Measurements from ENCODE around the gene LRRC32. TPM values are rescaled to one million over a fixed set of nuclear protein-coding genes. Genes with fewer than 3 reads are reported as not detected.

LRRC32 gene
- total and polyA plus RNA-seq, 2 experiments from 2014 or later: 0.42 to 0.58 TPM

- no peaks in the 10 kb centered on the region for H3K79me2 ChIP-seq (replicated peaks; ENCODE audit: insufficient read depth)
- Mint-ChIP-seq H3K9me3 (no peaks in the 10 kb centered on the region), H3K27me3 (ENCODE audit: insufficient read depth, low read depth, poor library complexity) (peaks cover 8% of the 10 kb centered on the region), H3K4me3 (no peak overlapping the region), H3K4me1 (peaks cover 19% of the 10 kb centered on the region), H3K36me3 (ENCODE audit: low read depth) (no peaks in the 10 kb centered on the region), H3K27ac (no peak overlapping the region)
- H3K4me3 ChIP-seq: no peak overlapping the region
- no peak for TF ChIP-seq ZNF331 (CRISPR knock-in tag; IDR thresholded peaks at IDR 0.05; ENCODE audit: low read depth)
- no peak for TF ChIP-seq EZH2 (IDR thresholded peaks at IDR 0.05; ENCODE audit: low read depth, unreplicated experiment)
- no peak for TF ChIP-seq JUNB (IDR thresholded peaks at IDR 0.05; ENCODE audit: unreplicated experiment)
- TF ChIP-seq EZH2phosphoT487 (IDR thresholded peaks at IDR 0.05; ENCODE audit: unreplicated experiment): no peak
- TF ChIP-seq ZNF114 (CRISPR knock-in tag; IDR thresholded peaks at IDR 0.05): no peak
- TF ChIP-seq CTCF (conservative IDR thresholded peaks at IDR 0.05; ENCODE audit: low read depth in 2 of 2): no peak
- no peak for TF ChIP-seq REST (IDR thresholded peaks at IDR 0.05; ENCODE audit: unreplicated experiment)
- TF ChIP-seq POLR2AphosphoS5 (IDR thresholded peaks at IDR 0.05; ENCODE audit: low read depth): no peak
- TF ChIP-seq ZNF462 (CRISPR knock-in tag; IDR thresholded peaks at IDR 0.05): no peak
- H2AFZ ChIP-seq: no peak overlapping the region
- no peaks in the 10 kb centered on the region for H4K20me1 ChIP-seq (replicated peaks; ENCODE audit: insufficient read depth)
- no peaks in the 10 kb centered on the region for H3K36me3 ChIP-seq (ENCODE audit: insufficient read depth)
- H3K27me3 ChIP-seq (ENCODE audit: insufficient read depth): no peaks in the 10 kb centered on the region
- H3K4me1 ChIP-seq (ENCODE audit: insufficient read depth): no peaks in the 10 kb centered on the region
- DNase-seq (ENCODE audit: low spot score) (no peak), ATAC-seq (no peak)
- H3K4me2 ChIP-seq: no peak overlapping the region
- H3F3A ChIP-seq (replicated peaks; ENCODE audit: low read depth): no peaks in the 10 kb centered on the region
- no peak overlapping the region for H3K27ac ChIP-seq (ENCODE audit: low read depth)
- H3K9me2 ChIP-seq (ENCODE audit: insufficient read depth): no peaks in the 10 kb centered on the region
Measured at GRCh38 chr11:76654980-76655379, 15.6 kb downstream of the LRRC32 start.
